H1 (cell line): ENCODE results near the gene ZNF606. TPM values are rescaled to one million over a fixed set of nuclear protein-coding genes. Genes with fewer than 3 reads are reported as not detected.

Experiments
- CTCF ChIA-PET: fragments of 300-600 bp; sonication (Branson Sonifier 250); formaldehyde crosslinking; loops from one replicate; lab custom pipeline; 2021; ENCODE audit not compliant: partially characterized antibody; lab: Charles Lee
- POLR2A ChIA-PET: fragments of 300-600 bp; sonication (Branson Sonifier 250); formaldehyde crosslinking; loops from one replicate; lab custom pipeline; 2021; ENCODE audit warnings: inconsistent platforms; ENCODE audit not compliant: partially characterized antibody; lab: Charles Lee
- DNase-seq, 2 experiments: peaks; one replicate each; pipeline versions ENCODE4 v3.0.0 to v3.0.0-alpha.2; 2010 to 2022; ENCODE audit warnings: low spot score in 2 of 2, low read depth in 1 of 2, mixed read lengths in 1 of 2
- FAIRE-seq: peaks from 2 replicates; lab custom pipeline; 2011; peaks lifted over from hg19 to GRCh38; lab: Jason Lieb, UNC
- H2AFZ ChIP-seq: 2 replicates; pipeline ENCODE4 v1.8.1; 2012; ENCODE audit warnings: low read length, inconsistent platforms
- H2AK5ac ChIP-seq: 2 replicates; pipeline ENCODE4 v1.6.1; 2013; ENCODE audit warnings: low read depth, low read length
- H2BK120ac ChIP-seq: replicated peaks from 2 replicates; pipeline ENCODE3; 2013; ENCODE audit warnings: low read depth, low read length, inconsistent platforms
- H2BK12ac ChIP-seq: 2 replicates; pipeline ENCODE4 v1.6.1; 2013; ENCODE audit warnings: low read depth, low read length
- H2BK15ac ChIP-seq: 2 replicates; pipeline ENCODE4 v1.6.1; 2013; ENCODE audit warnings: low read length
- H2BK20ac ChIP-seq: 2 replicates; pipeline ENCODE4 v1.6.1; 2013; ENCODE audit warnings: low read length
- H2BK5ac ChIP-seq: 2 replicates; pipeline ENCODE4 v1.6.1; 2013; ENCODE audit warnings: low read depth, low read length
- H3K14ac ChIP-seq: 2 replicates; pipeline ENCODE4 v1.6.1; 2013; ENCODE audit warnings: inconsistent platforms; ENCODE audit not compliant: insufficient read length
- H3K18ac ChIP-seq: 2 replicates; pipeline ENCODE4 v1.6.1; 2013; ENCODE audit warnings: low read length; ENCODE audit errors: extremely low read depth
- H3K23ac ChIP-seq: 2 replicates; pipeline ENCODE4 v1.6.1; 2013; ENCODE audit warnings: inconsistent platforms; ENCODE audit not compliant: insufficient read length
- H3K23me2 ChIP-seq: 2 replicates; pipeline ENCODE4 v1.6.1; 2013; ENCODE audit warnings: low read depth, low read length
- H3K27ac ChIP-seq: 2 replicates; pipeline ENCODE4 v1.6.1; 2011; ENCODE audit warnings: low read depth, low read length, inconsistent platforms
- H3K27me3 ChIP-seq, 4 experiments: replicated peaks in 1 of 4; 1 replicate in 1 of 4; 2 replicates in 3 of 4; pipeline versions ENCODE4 v1.6.1 to v1.8.1; 2011 to 2013; ENCODE audit warnings: low read length in 3 of 4, mild to moderate bottlenecking in 3 of 4, inconsistent platforms in 2 of 4, mixed read lengths in 2 of 4, moderate library complexity in 1 of 4; ENCODE audit not compliant: control insufficient read depth in 3 of 4, insufficient read depth in 3 of 4; ENCODE audit errors: extremely low read depth in 1 of 4
- H3K36me3 ChIP-seq, 4 experiments: 2 replicates each; pipeline versions ENCODE4 v1.6.1 to v1.8.1; 2011 to 2013; ENCODE audit warnings: mild to moderate bottlenecking in 4 of 4, low read length in 3 of 4, moderate library complexity in 2 of 4, control low read depth in 1 of 4, inconsistent platforms in 1 of 4; ENCODE audit not compliant: insufficient read depth in 4 of 4, control insufficient read depth in 2 of 4
- H3K4ac ChIP-seq: replicated peaks from 2 replicates; pipeline ENCODE3; 2013; ENCODE audit warnings: low read length, low read depth, mixed read lengths, inconsistent platforms; ENCODE audit not compliant: insufficient read length
- H3K4me1 ChIP-seq, 4 experiments: replicated peaks in 1 of 4; 1 replicate in 1 of 4; 2 replicates in 3 of 4; pipeline versions ENCODE4 v1.6.1 to v1.8.1; 2011 to 2013; ENCODE audit warnings: low read length in 3 of 4, inconsistent platforms in 2 of 4, mixed read lengths in 1 of 4; ENCODE audit not compliant: insufficient read depth in 4 of 4, control insufficient read depth in 3 of 4
- H3K4me2 ChIP-seq, 2 experiments: 2 replicates each; pipeline versions ENCODE4 v1.6.1 to v1.8.1; 2011 to 2013; ENCODE audit warnings: low read depth in 2 of 2, low read length in 2 of 2, control low read depth in 1 of 2, inconsistent platforms in 1 of 2, mild to moderate bottlenecking in 1 of 2; ENCODE audit not compliant: insufficient read depth in 1 of 2
- H3K4me3 ChIP-seq, 4 experiments: fragments of 200-600, 300-600 bp in 1 of 4; sonication (generic), shearing (Covaris generic), sonication (Bioruptor Twin) in 1 of 4; 2 replicates each; pipeline versions ENCODE4 v1.5.1 to v1.8.1; 2011 to 2016; ENCODE audit warnings: low read length in 4 of 4, low read depth in 3 of 4, control low read depth in 2 of 4, inconsistent platforms in 2 of 4, mild to moderate bottlenecking in 2 of 4, mixed read lengths in 1 of 4, moderate library complexity in 1 of 4; ENCODE audit not compliant: insufficient read depth in 2 of 4; ENCODE audit errors: extremely low read depth in 1 of 4
- H3K56ac ChIP-seq: replicated peaks from 2 replicates; pipeline ENCODE3; 2013; ENCODE audit warnings: low read depth, mild to moderate bottlenecking, mixed read lengths, low read length, inconsistent platforms; ENCODE audit not compliant: insufficient read length
- H3K79me1 ChIP-seq: 2 replicates; pipeline ENCODE4 v1.6.1; 2013; ENCODE audit warnings: low read depth, low read length, control low read depth
- H3K79me2 ChIP-seq, 2 experiments: 2 replicates each; pipeline versions ENCODE4 v1.6.1 to v1.8.1; 2012 to 2013; ENCODE audit warnings: low read length in 2 of 2, mild to moderate bottlenecking in 2 of 2, inconsistent platforms in 1 of 2; ENCODE audit not compliant: insufficient read depth in 2 of 2, control insufficient read depth in 1 of 2
- H3K9ac ChIP-seq, 4 experiments: replicated peaks in 1 of 4; 1 replicate in 1 of 4; 2 replicates in 3 of 4; pipeline versions ENCODE4 v1.6.1 to v1.8.1; 2011 to 2013; ENCODE audit warnings: low read depth in 3 of 4, low read length in 3 of 4, control low read depth in 2 of 4, mild to moderate bottlenecking in 2 of 4, moderate library complexity in 2 of 4, inconsistent platforms in 1 of 4; ENCODE audit errors: extremely low read depth in 1 of 4
- H3K9me3 ChIP-seq, 2 experiments: 2 replicates each; pipeline versions ENCODE4 v1.6.1 to v1.8.1; 2012 to 2013; ENCODE audit warnings: mild to moderate bottlenecking in 2 of 2, moderate library complexity in 2 of 2, control low read depth in 1 of 2, inconsistent platforms in 1 of 2, low read depth in 1 of 2, low read length in 1 of 2, mixed read lengths in 1 of 2; ENCODE audit not compliant: insufficient read depth in 2 of 2
- H4K20me1 ChIP-seq, 2 experiments: replicated peaks in 1 of 2; 2 replicates each; pipeline versions ENCODE3 to v1.8.1; 2011 to 2013; ENCODE audit warnings: inconsistent platforms in 2 of 2, low read length in 2 of 2, mild to moderate bottlenecking in 1 of 2; ENCODE audit not compliant: insufficient read depth in 2 of 2, control insufficient read depth in 1 of 2
- H4K5ac ChIP-seq: 2 replicates; pipeline ENCODE4 v1.6.1; 2013; ENCODE audit warnings: low read length, low read depth, mixed read lengths, inconsistent platforms; ENCODE audit not compliant: insufficient read length
- H4K8ac ChIP-seq: 2 replicates; pipeline ENCODE4 v1.8.0; 2013; ENCODE audit warnings: mild to moderate bottlenecking, moderate library complexity, low read length, inconsistent platforms; ENCODE audit not compliant: insufficient read depth; ENCODE audit errors: extremely low read depth
- H4K91ac ChIP-seq: replicated peaks from 2 replicates; pipeline ENCODE3; 2013; ENCODE audit warnings: low read length, mixed read lengths, inconsistent platforms; ENCODE audit not compliant: insufficient read length
- ATF2 ChIP-seq: IDR thresholded peaks from 2 replicates; pipeline ENCODE4 v1.6.1; 2012; ENCODE audit warnings: low read length, inconsistent platforms
- ATF3 ChIP-seq: IDR thresholded peaks from 2 replicates; pipeline ENCODE4 v1.6.1; 2011; ENCODE audit warnings: low read depth, mild to moderate bottlenecking, low read length; ENCODE audit not compliant: insufficient read depth
- HDAC6 ChIP-seq: IDR thresholded peaks from one replicate; pipeline ENCODE4 v1.7.1; 2012; ENCODE audit warnings: low read depth, mild to moderate bottlenecking, inconsistent platforms, low read length, moderate library complexity
- JUND ChIP-seq: IDR thresholded peaks from 2 replicates; pipeline ENCODE4 v1.6.1; 2011; ENCODE audit warnings: mild to moderate bottlenecking, improper control_type of control experiment, low read length
- KDM1A ChIP-seq: fragments of 200-600, 300-600 bp; sonication (generic); IDR thresholded peaks from 2 replicates; pipeline ENCODE4 v1.7.1; 2016; ENCODE audit warnings: mild to moderate bottlenecking, low read length, borderline replicate concordance
- NRF1 ChIP-seq: IDR thresholded peaks from 2 replicates; pipeline ENCODE4 v1.6.1; 2011; ENCODE audit warnings: mild to moderate bottlenecking, low read depth, low read length, improper control_type of control experiment
- PHF8 ChIP-seq: fragments of 200-600 bp; sonication (generic); conservative IDR thresholded peaks from 2 replicates; pipeline ENCODE4 v1.7.1; 2012; ENCODE audit warnings: low read depth, mild to moderate bottlenecking, inconsistent platforms, low read length, moderate library complexity
- SAP30 ChIP-seq: fragments of 300-600 bp; sonication (generic); IDR thresholded peaks from 2 replicates; pipeline ENCODE4 v1.7.1; 2012; ENCODE audit warnings: low read length, moderate library complexity, mild to moderate bottlenecking, inconsistent platforms; ENCODE audit not compliant: insufficient read depth, insufficient replicate concordance
- SP4 ChIP-seq: IDR thresholded peaks from 2 replicates; pipeline ENCODE4 v1.6.1; 2012; ENCODE audit warnings: low read length, inconsistent platforms
- SUZ12 ChIP-seq: fragments of 200-600 bp; sonication (generic); IDR thresholded peaks from 2 replicates; pipeline ENCODE4 v1.6.1; 2012; ENCODE audit warnings: mild to moderate bottlenecking, inconsistent platforms, low read length, moderate library complexity, mixed read lengths
- TAF1 ChIP-seq: IDR thresholded peaks from 2 replicates; pipeline ENCODE4 v1.6.1; 2011; ENCODE audit warnings: mild to moderate bottlenecking, low read depth, low read length
- TCF12 ChIP-seq: IDR thresholded peaks from 2 replicates; pipeline ENCODE4 v1.6.1; 2011; ENCODE audit warnings: low read depth, mild to moderate bottlenecking, low read length
- WGBS, 2 experiments: shearing (Covaris generic) in 1 of 2; methylation state at CpG; one replicate each; pipeline versions ENCODE4 v1.1.6 to v1.1.7; 2013 to 2015; ENCODE audit warnings: low lambda C conversion rate in 2 of 2, mixed read lengths in 2 of 2, inconsistent platforms in 1 of 2, low coverage in 1 of 2, missing lambda C conversion rate in 1 of 2; ENCODE audit not compliant: insufficient replicate concordance in 2 of 2, insufficient coverage in 1 of 2, insufficient read length in 1 of 2; ENCODE audit errors: extremely low coverage in 1 of 2, missing lambda C conversion rate in 1 of 2; 5-methylcytosine and 5-hydroxymethylcytosine counted together
- polyA plus RNA-seq, 7 experiments: library from polyadenylated mRNA; depleted of rRNA in 3 of 7; stranded (reverse) in 5 of 7; unstranded in 2 of 7; fragments of >200 nt in 5 of 7; fragments of 200-250 nt in 2 of 7; gene quantifications; 1 replicate in 5 of 7; 2 replicates in 1 of 7; 4 replicates in 1 of 7; pipeline versions ENCODE4 v1.2.1 to v1.2.3, GENCODE V29; 2011 to 2013; ENCODE audit warnings: missing spikeins in 2 of 7, mixed read lengths in 2 of 7
- total RNA-seq: library from RNA; stranded (reverse); fragmentation: NEBNext Ultra II Directional; extraction: Animal tissue kit (Norgen Biotek cat#: 25700); gene quantifications from 2 replicates; pipeline ENCODE4 v1.2.1, GENCODE V29; 2021

Gene ZNF606
- total and polyA plus RNA-seq, 2 of the 8 experiments (the other 6 are each of a cell fraction or from before 2014, with no cell fraction given): 5.2 to 19.3 TPM

- Histone ChIP-seq H2BK15ac (no peak overlapping the region), H3K4me2 (no peak overlapping the region), H3K9me3 (peaks cover 49 to 62% of the 10 kb centered on the region in 2 experiments), H4K91ac (no peak overlapping the region), H3K4me1 (no peaks in the 10 kb centered on the region), H3K9ac (no peak overlapping the region), H3K23me2 (no peaks in the 10 kb centered on the region), H2BK120ac (no peak overlapping the region), H2BK5ac (no peak overlapping the region), H3K27ac (no peak overlapping the region), H3K36me3 (no peaks in the 10 kb centered on the region), H3K18ac (no peak overlapping the region), H3K4me3 (no peak overlapping the region), H3K23ac (no peak overlapping the region), H4K5ac (no peak overlapping the region), H3K56ac (no peak overlapping the region), H3K4ac (no peak overlapping the region), H2BK20ac (no peak overlapping the region), H3K79me1 (no peaks in the 10 kb centered on the region), H3K79me2 (no peaks in the 10 kb centered on the region), H2BK12ac (no peak overlapping the region), H4K8ac (no peak overlapping the region), H2AK5ac (no peak overlapping the region), H4K20me1 (no peaks in the 10 kb centered on the region), H3K14ac (no peak overlapping the region), H2AFZ (no peak overlapping the region), H3K27me3 (no peaks in the 10 kb centered on the region)
- WGBS, 2 experiments: 84% methylated on average over 4 of the region's 4 CpGs; no CpG with 5 or more reads in 1 of the 2 experiments
- DNase-seq (no peak), FAIRE-seq (no peak)
- ChIA-PET CTCF (interaction anchor here (0.6 to 0.9 kb wide), 2 partner anchors 11 to 540 kb away, joined by 4 read pairs; no protein-coding TSS in a partner anchor), POLR2A (interaction anchor here (0.6 to 1.0 kb wide), 3 partner anchors 20 to 599 kb away, joined by 3 to 4 read pairs (median 3); partner anchors contain the start of gene ZNF418)
- TF ChIP-seq JUND (no peak), ATF3 (no peak), TAF1 (no peak), SP4 (no peak), SUZ12 (no peak), KDM1A (no peak), NRF1 (no peak), SAP30 (no peak), ATF2 (no peak), TCF12 (no peak), PHF8 (no peak), HDAC6 (no peak)
These were observed 47.6 kb downstream of the ZNF606 start for GRCh38 chr19:57954996-57955395.
